Panc1 (cell line): ENCODE measurements around the gene IL10.

Source experiments
- SIN3A ChIP-seq: IDR thresholded peaks from 2 replicates; pipeline ENCODE4 v1.6.1; 2012; ENCODE audit warnings: low read depth, mild to moderate bottlenecking, low read length, moderate library complexity, borderline replicate concordance; ENCODE audit not compliant: insufficient read depth
- TF ChIP-seq, protein P1 (sequence below): fragments of 450-650 bp; IDR thresholded peaks from 2 replicates; pipeline ENCODE4 v1.5.1; 2017; ENCODE audit warnings: mild to moderate bottlenecking

DNA sequence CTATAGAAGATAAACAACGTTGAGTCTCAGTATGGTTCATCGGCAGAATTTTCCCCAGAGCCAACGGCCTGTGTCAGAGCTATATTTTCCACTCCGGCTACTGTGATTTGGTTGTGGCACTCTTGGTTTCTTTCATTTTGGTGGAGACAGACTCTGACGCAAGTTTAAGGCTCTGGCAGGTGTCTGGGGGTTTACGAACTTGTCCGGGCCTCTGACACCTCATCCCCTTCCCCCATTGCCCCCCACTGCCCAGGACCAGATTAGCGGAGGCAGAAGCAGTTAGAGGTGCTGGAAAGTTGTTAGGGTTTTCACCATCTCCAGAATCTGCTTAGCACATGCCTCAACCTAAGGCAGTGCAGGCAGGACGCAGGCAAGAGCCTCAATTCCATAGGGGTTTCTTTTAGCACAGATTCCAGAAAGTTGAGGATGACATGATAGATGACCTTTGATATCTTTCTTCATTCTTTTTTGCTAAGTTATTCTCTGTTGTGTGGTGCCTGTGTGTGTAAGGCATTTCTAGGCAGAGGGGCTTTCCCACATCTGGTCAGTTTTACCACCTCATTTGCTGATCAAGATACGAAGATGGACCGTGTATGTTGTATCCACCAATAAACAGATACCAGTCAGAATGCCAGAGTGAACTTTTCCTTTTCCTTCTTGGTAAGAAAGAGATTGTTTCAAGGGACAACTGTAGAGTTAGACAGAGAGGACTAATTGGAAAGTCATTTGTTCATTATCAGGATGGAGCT lies 18.4 kb upstream of the IL10 start:
- TF ChIP-seq, protein P1, sequence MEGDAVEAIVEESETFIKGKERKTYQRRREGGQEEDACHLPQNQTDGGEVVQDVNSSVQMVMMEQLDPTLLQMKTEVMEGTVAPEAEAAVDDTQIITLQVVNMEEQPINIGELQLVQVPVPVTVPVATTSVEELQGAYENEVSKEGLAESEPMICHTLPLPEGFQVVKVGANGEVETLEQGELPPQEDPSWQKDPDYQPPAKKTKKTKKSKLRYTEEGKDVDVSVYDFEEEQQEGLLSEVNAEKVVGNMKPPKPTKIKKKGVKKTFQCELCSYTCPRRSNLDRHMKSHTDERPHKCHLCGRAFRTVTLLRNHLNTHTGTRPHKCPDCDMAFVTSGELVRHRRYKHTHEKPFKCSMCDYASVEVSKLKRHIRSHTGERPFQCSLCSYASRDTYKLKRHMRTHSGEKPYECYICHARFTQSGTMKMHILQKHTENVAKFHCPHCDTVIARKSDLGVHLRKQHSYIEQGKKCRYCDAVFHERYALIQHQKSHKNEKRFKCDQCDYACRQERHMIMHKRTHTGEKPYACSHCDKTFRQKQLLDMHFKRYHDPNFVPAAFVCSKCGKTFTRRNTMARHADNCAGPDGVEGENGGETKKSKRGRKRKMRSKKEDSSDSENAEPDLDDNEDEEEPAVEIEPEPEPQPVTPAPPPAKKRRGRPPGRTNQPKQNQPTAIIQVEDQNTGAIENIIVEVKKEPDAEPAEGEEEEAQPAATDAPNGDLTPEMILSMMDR, result no peak
- no peak for TF ChIP-seq SIN3A
